Liver (tissue), 3 donors: ENCODE results near the gene FLAD1.

Source experiments
- EGR1 ChIP-seq, 2 donors: IDR thresholded peaks; 2 replicates each; pipeline ENCODE4 v1.6.1; 2016 to 2018; ENCODE audit warnings: antibody characterized with exemption in 2 of 2, low read depth in 2 of 2
- FOXA1 ChIP-seq: IDR thresholded peaks from 2 replicates; pipeline ENCODE4 v1.6.1; 2016; ENCODE audit warnings: antibody characterized with exemption
- REST ChIP-seq: IDR thresholded peaks from 2 replicates; pipeline ENCODE4 v1.6.1; 2016; ENCODE audit warnings: antibody characterized with exemption, mild to moderate bottlenecking
- YY1 ChIP-seq: IDR thresholded peaks from 2 replicates; pipeline ENCODE4 v1.6.1; 2016; ENCODE audit warnings: antibody characterized with exemption, mild to moderate bottlenecking
- ZBTB33 ChIP-seq: IDR thresholded peaks from 2 replicates; pipeline ENCODE4 v1.6.1; 2016; ENCODE audit warnings: antibody characterized with exemption
- TF ChIP-seq, protein P1 (sequence below): fragments of 150-350 bp; IDR thresholded peaks from 2 replicates; pipeline ENCODE4 v1.5.1; 2017; ENCODE audit warnings: improper control_type of control experiment, low read depth, low read length; ENCODE audit not compliant: missing input control
- donor health status: healthy.
- donor health status: healthy.

DNA sequence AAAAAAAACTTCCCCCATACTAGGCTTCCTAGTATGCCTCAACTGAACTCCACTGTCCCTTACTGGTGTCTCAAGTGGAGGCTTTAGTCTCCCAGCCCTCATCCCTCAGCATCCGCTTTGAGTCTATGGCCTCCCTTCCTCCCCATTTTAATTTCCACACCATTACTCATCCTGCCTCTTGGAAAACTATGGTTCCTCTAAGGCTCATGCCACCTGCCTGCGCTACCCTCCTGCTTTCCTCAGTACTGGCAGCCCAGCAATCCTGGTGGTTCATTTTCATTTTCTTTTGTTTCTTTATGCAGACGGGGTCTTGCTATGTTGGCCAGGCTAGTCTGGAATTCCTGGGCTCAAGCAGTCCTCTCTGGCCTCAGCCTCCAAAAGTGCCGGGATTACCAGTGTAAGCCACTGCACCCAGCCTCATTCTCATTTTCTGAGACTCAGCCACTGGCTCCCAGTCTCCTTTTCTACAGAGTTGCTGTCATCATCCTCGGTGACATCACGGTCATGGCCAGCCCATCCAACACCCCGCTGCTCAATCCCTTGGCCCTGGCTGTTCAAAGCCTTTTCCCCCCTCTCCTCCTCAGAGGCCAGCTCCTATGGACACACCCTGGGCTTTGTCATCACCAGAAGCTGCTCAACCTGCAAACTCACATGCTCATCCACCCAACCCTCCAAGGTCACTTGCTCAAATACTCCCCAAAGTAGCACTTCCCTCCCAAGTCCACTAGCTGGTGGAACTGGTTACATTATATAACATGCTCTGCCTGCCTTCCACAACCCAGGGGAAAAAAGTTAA lies 44.3 kb upstream of the FLAD1 start:
- TF ChIP-seq, protein P1, sequence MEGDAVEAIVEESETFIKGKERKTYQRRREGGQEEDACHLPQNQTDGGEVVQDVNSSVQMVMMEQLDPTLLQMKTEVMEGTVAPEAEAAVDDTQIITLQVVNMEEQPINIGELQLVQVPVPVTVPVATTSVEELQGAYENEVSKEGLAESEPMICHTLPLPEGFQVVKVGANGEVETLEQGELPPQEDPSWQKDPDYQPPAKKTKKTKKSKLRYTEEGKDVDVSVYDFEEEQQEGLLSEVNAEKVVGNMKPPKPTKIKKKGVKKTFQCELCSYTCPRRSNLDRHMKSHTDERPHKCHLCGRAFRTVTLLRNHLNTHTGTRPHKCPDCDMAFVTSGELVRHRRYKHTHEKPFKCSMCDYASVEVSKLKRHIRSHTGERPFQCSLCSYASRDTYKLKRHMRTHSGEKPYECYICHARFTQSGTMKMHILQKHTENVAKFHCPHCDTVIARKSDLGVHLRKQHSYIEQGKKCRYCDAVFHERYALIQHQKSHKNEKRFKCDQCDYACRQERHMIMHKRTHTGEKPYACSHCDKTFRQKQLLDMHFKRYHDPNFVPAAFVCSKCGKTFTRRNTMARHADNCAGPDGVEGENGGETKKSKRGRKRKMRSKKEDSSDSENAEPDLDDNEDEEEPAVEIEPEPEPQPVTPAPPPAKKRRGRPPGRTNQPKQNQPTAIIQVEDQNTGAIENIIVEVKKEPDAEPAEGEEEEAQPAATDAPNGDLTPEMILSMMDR = no peak
- no peak for TF ChIP-seq FOXA1
- no peak for TF ChIP-seq ZBTB33
- no peak for TF ChIP-seq EGR1 (IDR thresholded peaks at IDR 0.05; ENCODE audit: low read depth in 2 of 2)
- TF ChIP-seq REST = no peak
- no peak for TF ChIP-seq YY1
